HUES64 (cell line): ENCODE data around the gene VEGFA. TPM values are rescaled to one million over a fixed set of nuclear protein-coding genes. Genes with fewer than 3 reads are reported as not detected.
A peak's percentile ranks its signal among the peaks of the same experiment; 100 is the strongest.

Source experiments
- H3K27ac ChIP-seq: 2 replicates; pipeline ENCODE4 v1.7.0; 2013; ENCODE audit warnings: low read depth, low read length, inconsistent platforms
- H3K27me3 ChIP-seq: 2 replicates; pipeline ENCODE4 v1.6.1; 2013; ENCODE audit warnings: mild to moderate bottlenecking, low read length; ENCODE audit not compliant: insufficient read depth
- H3K36me3 ChIP-seq: 2 replicates; pipeline ENCODE4 v1.6.1; 2013; ENCODE audit warnings: mild to moderate bottlenecking, low read length; ENCODE audit not compliant: insufficient read depth
- H3K4me1 ChIP-seq: 2 replicates; pipeline ENCODE4 v1.6.1; 2013; ENCODE audit warnings: mild to moderate bottlenecking, low read length, moderate library complexity; ENCODE audit not compliant: insufficient read depth
- H3K4me3 ChIP-seq: 2 replicates; pipeline ENCODE4 v1.5.1; 2013; ENCODE audit warnings: mild to moderate bottlenecking, low read length, moderate library complexity
- H3K9ac ChIP-seq: 2 replicates; pipeline ENCODE4 v1.6.1; 2013; ENCODE audit warnings: mild to moderate bottlenecking, low read depth, low read length
- H3K9me3 ChIP-seq: 2 replicates; pipeline ENCODE4 v1.6.1; 2013; ENCODE audit warnings: low read depth, low read length; ENCODE audit not compliant: insufficient read depth
- WGBS: fragments of 150-250, 120-280 bp; methylation state at CpG from one replicate; pipeline ENCODE4 v1.1.7; 2013; ENCODE audit warnings: missing lambda C conversion rate; 5-methylcytosine and 5-hydroxymethylcytosine counted together
- polyA plus RNA-seq, 2 experiments: library from polyadenylated mRNA; stranded (reverse); fragments of 50-300 nt; gene quantifications; one replicate each; pipeline ENCODE4 v1.2.3, GENCODE V29; 2013

The VEGFA gene
- 16.1 TPM for polyA plus RNA-seq (2013, experiment 1 of 2)
- polyA plus RNA-seq (2013, experiment 2 of 2), result 24.3 TPM

DNA sequence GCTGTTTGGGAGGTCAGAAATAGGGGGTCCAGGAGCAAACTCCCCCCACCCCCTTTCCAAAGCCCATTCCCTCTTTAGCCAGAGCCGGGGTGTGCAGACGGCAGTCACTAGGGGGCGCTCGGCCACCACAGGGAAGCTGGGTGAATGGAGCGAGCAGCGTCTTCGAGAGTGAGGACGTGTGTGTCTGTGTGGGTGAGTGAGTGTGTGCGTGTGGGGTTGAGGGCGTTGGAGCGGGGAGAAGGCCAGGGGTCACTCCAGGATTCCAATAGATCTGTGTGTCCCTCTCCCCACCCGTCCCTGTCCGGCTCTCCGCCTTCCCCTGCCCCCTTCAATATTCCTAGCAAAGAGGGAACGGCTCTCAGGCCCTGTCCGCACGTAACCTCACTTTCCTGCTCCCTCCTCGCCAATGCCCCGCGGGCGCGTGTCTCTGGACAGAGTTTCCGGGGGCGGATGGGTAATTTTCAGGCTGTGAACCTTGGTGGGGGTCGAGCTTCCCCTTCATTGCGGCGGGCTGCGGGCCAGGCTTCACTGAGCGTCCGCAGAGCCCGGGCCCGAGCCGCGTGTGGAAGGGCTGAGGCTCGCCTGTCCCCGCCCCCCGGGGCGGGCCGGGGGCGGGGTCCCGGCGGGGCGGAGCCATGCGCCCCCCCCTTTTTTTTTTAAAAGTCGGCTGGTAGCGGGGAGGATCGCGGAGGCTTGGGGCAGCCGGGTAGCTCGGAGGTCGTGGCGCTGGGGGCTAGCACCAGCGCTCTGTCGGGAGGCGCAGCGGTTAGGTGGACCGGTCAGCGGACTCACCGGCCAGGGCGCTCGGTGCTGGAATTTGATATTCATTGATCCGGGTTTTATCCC lies at the start of gene VEGFA:
Gene VEGFA, plus strand, starts transcription at position 686 of the 846 bp plus-strand sequence.
- H3K36me3 ChIP-seq, result no peaks in the 10 kb centered on the region
- H3K4me1 ChIP-seq, result peaks cover 25% of the 10 kb centered on the region
- no peaks in the 10 kb centered on the region for H3K9me3 ChIP-seq
- H3K27ac ChIP-seq, result peak within 1 kb of the TSS; percentile 17; the same call in 1 of the 2 replicates
- peak within 1 kb of the TSS; percentile 82 for H3K4me3 ChIP-seq
- peak within 1 kb of the TSS; percentile 93 for H3K9ac ChIP-seq
- WGBS, result under 1% methylated on average over 62 of the region's 62 CpGs
- H3K27me3 ChIP-seq, result 0 out of 2 replicates have a peak, but pooled peaks cover 7% of the 10 kb centered on the region

DNA sequence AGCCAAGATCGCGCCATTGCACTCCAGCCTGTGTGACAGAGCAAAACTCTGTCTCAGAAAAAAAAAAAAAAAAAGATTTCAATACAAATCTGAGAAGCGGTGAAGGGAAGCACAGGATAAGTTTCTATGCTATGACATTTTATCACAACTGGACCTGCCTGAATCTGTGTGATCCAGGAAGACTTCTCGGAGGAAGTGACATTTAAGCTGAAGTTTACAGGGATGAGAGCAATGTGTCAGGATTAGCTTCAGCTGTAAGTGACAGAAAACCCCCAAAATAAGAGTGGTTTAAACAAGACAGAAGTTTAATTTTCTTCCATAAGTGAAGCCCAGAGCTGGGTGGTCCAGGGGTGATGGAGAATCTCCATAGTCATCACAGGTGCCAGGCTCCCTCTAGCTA lies 49.0 kb upstream of the VEGFA start:
- no peak overlapping the region for H3K27ac ChIP-seq
- no peaks in the 10 kb centered on the region for H3K4me1 ChIP-seq
- H3K36me3 ChIP-seq, result no peaks in the 10 kb centered on the region
- 73% methylated on average over 4 of the region's 4 CpGs for whole genome bisulfite sequencing
- no peaks in the 10 kb centered on the region for H3K9me3 ChIP-seq
- H3K4me3 ChIP-seq, result no peak overlapping the region
- no peaks in the 10 kb centered on the region for H3K27me3 ChIP-seq
- H3K9ac ChIP-seq, result no peak overlapping the region

GRCh38 chr6:43722920-43723545 lies 47.0 kb upstream of the VEGFA start:
- no peak overlapping the region for H3K9ac ChIP-seq
- H3K27ac ChIP-seq, result no peak overlapping the region
- H3K9me3 ChIP-seq, result no peaks in the 10 kb centered on the region
- H3K36me3 ChIP-seq, result no peaks in the 10 kb centered on the region
- H3K4me3 ChIP-seq, result no peak overlapping the region
- no peaks in the 10 kb centered on the region for H3K4me1 ChIP-seq
- no peaks in the 10 kb centered on the region for H3K27me3 ChIP-seq
- WGBS, result 92% methylated on average over 10 of the region's 10 CpGs

GRCh38 chr6:43723737-43724295 lies 46.2 kb upstream of the VEGFA start:
- Histone ChIP-seq H3K27ac (no peak overlapping the region), H3K9ac (no peak overlapping the region), H3K36me3 (no peaks in the 10 kb centered on the region), H3K9me3 (no peaks in the 10 kb centered on the region), H3K4me1 (no peaks in the 10 kb centered on the region), H3K27me3 (no peaks in the 10 kb centered on the region), H3K4me3 (no peak overlapping the region)
- 54% methylated on average over 9 of the region's 9 CpGs for WGBS

GRCh38 chr6:43724354-43724753 lies 45.7 kb upstream of the VEGFA start:
- Histone ChIP-seq H3K36me3 (no peaks in the 10 kb centered on the region), H3K4me3 (no peak overlapping the region), H3K27ac (no peak overlapping the region), H3K9ac (no peak overlapping the region), H3K4me1 (no peaks in the 10 kb centered on the region), H3K9me3 (no peaks in the 10 kb centered on the region), H3K27me3 (no peaks in the 10 kb centered on the region)
- WGBS, result 75% methylated on average over 2 of the region's 2 CpGs

DNA sequence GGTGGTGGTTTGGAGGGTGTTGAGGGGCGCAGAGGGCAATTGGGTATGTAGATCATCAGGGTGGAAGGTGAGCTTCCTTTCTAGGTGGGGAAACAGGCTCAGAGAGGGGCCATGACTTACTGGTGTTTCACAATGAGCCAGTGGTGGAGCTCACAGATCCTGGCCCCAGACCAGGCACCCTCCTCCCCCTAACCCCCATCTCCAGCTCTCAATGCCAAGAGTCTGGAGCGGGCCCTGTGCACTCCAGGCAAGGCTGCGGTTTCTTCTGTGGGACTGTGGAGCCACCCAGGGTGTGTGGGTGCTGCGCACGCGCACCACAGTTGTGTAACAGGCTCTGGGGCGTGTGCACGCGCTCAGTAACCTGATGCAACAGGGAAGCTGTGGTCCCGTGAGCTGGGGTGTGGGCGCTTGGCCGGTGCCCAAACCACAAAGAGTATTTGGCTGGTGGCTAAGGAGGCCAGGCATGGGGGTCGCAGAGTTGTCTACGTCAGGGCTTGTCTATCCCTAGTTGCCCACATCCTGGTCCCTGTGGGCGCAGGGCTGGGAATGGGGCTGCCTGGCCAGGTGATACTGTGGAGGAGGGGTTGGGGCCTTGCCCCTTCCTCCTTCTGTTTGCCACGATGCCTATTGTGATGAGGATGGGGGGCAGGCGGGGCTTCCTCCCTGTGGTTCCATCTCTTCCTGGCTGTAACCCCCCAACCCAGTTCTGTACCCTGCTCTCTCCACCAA lies 44.9 kb upstream of the VEGFA start:
- H3K27ac ChIP-seq, result no peak overlapping the region
- no peaks in the 10 kb centered on the region for H3K27me3 ChIP-seq
- no peak overlapping the region for H3K4me3 ChIP-seq
- H3K9me3 ChIP-seq, result 0 out of 2 replicates have a peak, but pooled peaks cover 5% of the 10 kb centered on the region
- H3K4me1 ChIP-seq, result no peaks in the 10 kb centered on the region
- H3K36me3 ChIP-seq, result no peaks in the 10 kb centered on the region
- no peak overlapping the region for H3K9ac ChIP-seq
- 95% methylated on average over 16 of the region's 17 CpGs for WGBS

DNA sequence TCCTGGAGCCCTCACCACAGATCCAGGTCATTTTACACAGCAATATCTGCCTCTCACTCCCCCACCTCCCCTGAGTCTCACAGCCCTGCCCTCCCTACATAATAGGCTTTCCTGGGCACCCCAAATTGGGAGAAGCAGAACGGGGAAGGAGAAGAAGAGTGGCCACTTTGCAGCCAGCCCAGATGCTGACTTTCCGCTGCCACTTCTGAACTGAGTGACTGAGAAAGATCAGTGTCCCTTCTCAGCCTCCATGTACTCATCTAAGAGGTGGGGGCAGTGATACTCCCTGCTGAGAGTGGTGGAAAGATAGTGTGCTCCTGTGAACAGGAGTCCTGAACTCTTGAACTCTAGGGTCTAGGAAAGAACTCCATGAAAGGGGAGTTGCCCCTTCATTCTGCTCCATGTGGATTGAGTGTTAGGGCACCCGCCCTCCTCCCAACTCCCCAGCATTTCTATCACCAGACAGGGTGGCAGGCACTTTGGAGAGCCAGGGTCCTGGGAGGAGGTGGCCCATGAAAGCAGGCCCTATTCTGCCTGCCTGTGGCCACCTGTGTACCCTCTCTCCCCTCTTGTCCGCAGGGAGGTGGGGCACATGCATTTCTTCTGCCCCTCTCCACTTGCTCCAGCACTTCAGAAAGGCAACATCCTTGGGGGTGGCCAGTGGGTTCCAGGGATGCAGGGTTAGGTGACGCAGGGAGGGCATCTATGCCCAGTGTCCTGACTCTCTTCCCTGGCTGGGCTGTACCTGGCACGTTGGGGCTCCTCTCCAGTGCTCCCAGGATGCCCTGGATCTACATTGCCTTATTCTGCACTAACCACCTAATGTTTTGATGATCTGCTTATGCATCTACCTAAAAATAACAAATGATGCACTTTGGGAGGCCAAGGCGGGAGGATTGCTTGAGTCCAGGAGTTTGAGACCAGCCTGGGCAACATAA lies 44.1 kb upstream of the VEGFA start:
- Histone ChIP-seq H3K4me1 (no peaks in the 10 kb centered on the region), H3K9ac (no peak overlapping the region), H3K9me3 (peaks cover 11% of the 10 kb centered on the region), H3K4me3 (no peak overlapping the region), H3K27ac (no peak overlapping the region), H3K36me3 (no peaks in the 10 kb centered on the region), H3K27me3 (no peaks in the 10 kb centered on the region)
- 87% methylated on average over 7 of the region's 7 CpGs for WGBS

DNA sequence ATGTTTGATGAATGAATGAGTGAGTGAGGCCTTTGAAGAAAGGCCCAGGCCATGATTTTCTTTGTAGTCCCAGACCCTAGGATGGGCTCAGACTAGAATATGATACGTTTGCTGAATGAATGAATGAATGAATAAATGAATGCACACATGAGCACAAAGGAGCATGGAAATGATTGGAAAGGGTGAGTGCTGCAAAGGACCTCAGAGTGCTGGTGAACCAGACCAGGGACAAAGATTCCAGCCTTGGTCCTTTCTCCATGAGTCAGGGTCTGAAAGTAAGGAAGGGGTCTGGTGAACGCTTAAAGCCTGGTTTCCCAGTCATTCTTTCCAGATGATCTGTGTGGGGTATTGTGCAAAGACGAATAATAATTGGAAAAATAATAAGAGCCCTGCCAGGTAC lies 42.4 kb upstream of the VEGFA start:
- H3K9me3 ChIP-seq, result peaks cover 19% of the 10 kb centered on the region
- H3K27me3 ChIP-seq, result no peaks in the 10 kb centered on the region
- no peaks in the 10 kb centered on the region for H3K4me1 ChIP-seq
- 79% methylated on average over 3 of the region's 3 CpGs for WGBS
- H3K27ac ChIP-seq, result no peak overlapping the region
- no peak overlapping the region for H3K9ac ChIP-seq
- no peak overlapping the region for H3K4me3 ChIP-seq
- H3K36me3 ChIP-seq, result no peaks in the 10 kb centered on the region

- Histone ChIP-seq H3K27me3 (no peaks in the 10 kb centered on the region), H3K27ac (no peak overlapping the region), H3K36me3 (no peaks in the 10 kb centered on the region), H3K9ac (no peak overlapping the region), H3K4me1 (no peaks in the 10 kb centered on the region), H3K4me3 (no peak overlapping the region), H3K9me3 (peaks cover 19% of the 10 kb centered on the region)
- 84% methylated on average over 2 of the region's 2 CpGs for WGBS
Observed at GRCh38 chr6:43728586-43728985, 41.4 kb upstream of the VEGFA start.

DNA sequence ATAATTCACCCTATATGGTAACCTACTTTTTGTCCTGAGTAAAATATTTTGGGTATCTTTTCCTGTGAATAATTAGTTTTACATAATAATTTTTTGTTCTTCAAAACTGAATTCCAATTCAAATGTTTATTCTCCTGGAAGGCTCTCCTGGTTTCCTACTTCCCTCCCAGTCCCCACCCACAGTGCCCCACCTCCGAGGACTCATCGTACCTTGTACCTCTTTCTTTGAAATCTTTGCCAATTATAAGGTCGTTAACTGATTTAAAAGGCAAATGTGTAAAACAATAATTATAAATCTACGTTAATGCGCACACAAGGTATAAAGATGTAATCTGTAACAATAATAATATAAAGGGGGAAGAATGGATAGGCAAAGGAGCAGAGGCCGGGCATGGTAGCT lies 40.5 kb upstream of the VEGFA start:
- Histone ChIP-seq H3K27me3 (no peaks in the 10 kb centered on the region), H3K27ac (no peak overlapping the region), H3K36me3 (no peaks in the 10 kb centered on the region), H3K4me3 (no peak overlapping the region), H3K9ac (no peak overlapping the region), H3K4me1 (no peaks in the 10 kb centered on the region), H3K9me3 (peaks cover 19% of the 10 kb centered on the region)
- 92% methylated on average over 4 of the region's 6 CpGs for WGBS
